Lung (tissue), 12 donors: ENCODE results near the gene TAS1R2. TPM values are rescaled to one million over a fixed set of nuclear protein-coding genes. Genes with fewer than 3 reads are reported as not detected.

ENCODE experiments used
- ATAC-seq: fragments of 200-7000 bp; cut with Tn5 transposase; one replicate; pipeline ENCODE4 v1.9.1; 2020; ENCODE audit warnings: moderate number of reproducible peaks; ENCODE audit not compliant: insufficient read depth, low FRiP score
- DNase-seq, 3 donors: peaks; one replicate each; pipeline ENCODE4 v3.0.0-alpha.2; 2013 to 2017
- H3K27ac ChIP-seq, 2 donors: one replicate each; pipeline ENCODE4 v1.5.1; 2013; ENCODE audit warnings: mild to moderate bottlenecking in 2 of 2, moderate library complexity in 2 of 2, control low read depth in 1 of 2, inconsistent platforms in 1 of 2, low read depth in 1 of 2, low read length in 1 of 2
- H3K27me3 ChIP-seq, 3 donors: one replicate each; pipeline ENCODE4 v1.5.1; 2013; ENCODE audit warnings: low read length in 2 of 3; ENCODE audit not compliant: control insufficient read depth in 3 of 3, insufficient read depth in 3 of 3
- H3K36me3 ChIP-seq, 4 donors: one replicate each; pipeline ENCODE4 v1.5.1; 2013; ENCODE audit warnings: low read length in 4 of 4, mild to moderate bottlenecking in 1 of 4, moderate library complexity in 1 of 4; ENCODE audit not compliant: control insufficient read depth in 4 of 4, insufficient read depth in 4 of 4
- H3K4me1 ChIP-seq, 5 donors: one replicate each; pipeline ENCODE4 v1.5.1; 2013; ENCODE audit warnings: low read length in 5 of 5, mild to moderate bottlenecking in 2 of 5, moderate library complexity in 1 of 5; ENCODE audit not compliant: control insufficient read depth in 5 of 5, insufficient read depth in 5 of 5
- H3K4me3 ChIP-seq: one replicate; pipeline ENCODE4 v1.5.1; 2013; ENCODE audit warnings: mild to moderate bottlenecking, control low read depth, moderate library complexity
- H3K9ac ChIP-seq, 2 donors: one replicate each; pipeline ENCODE4 v1.5.1; 2013; ENCODE audit warnings: low read length in 2 of 2, control low read depth in 1 of 2; ENCODE audit not compliant: insufficient read depth in 1 of 2
- H3K9me3 ChIP-seq, 4 donors: one replicate each; pipeline ENCODE4 v1.5.1; 2013; ENCODE audit warnings: low read length in 3 of 4, mild to moderate bottlenecking in 1 of 4, moderate library complexity in 1 of 4; ENCODE audit not compliant: control insufficient read depth in 4 of 4, insufficient read depth in 3 of 4
- CTCF ChIP-seq: IDR thresholded peaks from 2 replicates; pipeline ENCODE4 v1.5.1; 2012; ENCODE audit warnings: mild to moderate bottlenecking; ENCODE audit errors: control extremely low read depth, extremely low read depth
- whole genome bisulfite sequencing, 2 donors: extraction: QIAGEN DNeasy Blood & Tissue Kit; methylation state at CpG; one replicate each; pipeline ENCODE4 v1.1.7; 2013; 5-methylcytosine and 5-hydroxymethylcytosine counted together
- polyA plus RNA-seq, 2 donors: library from polyadenylated mRNA; stranded (reverse); fragments of 200-250 nt; gene quantifications; one replicate each; pipeline ENCODE4 v1.2.1, GENCODE V29; 2013
- total RNA-seq, 2 donors: library from RNA; depleted of rRNA in 1 of 2; stranded (reverse); fragments of >200 nt in 1 of 2; gene quantifications; one replicate each; pipeline ENCODE4 v1.2.1, GENCODE V29; 2014 to 2021
- donor health status: control.
- donor health status: control.
- donor health status: Bipolar disorder and iron deficiency.
- donor health status: healthy.
- donor health status: DM: yes; HTN: yes; CAD: no.

TAS1R2 gene
- total and polyA plus RNA-seq, 4 donors = not detected

DNA sequence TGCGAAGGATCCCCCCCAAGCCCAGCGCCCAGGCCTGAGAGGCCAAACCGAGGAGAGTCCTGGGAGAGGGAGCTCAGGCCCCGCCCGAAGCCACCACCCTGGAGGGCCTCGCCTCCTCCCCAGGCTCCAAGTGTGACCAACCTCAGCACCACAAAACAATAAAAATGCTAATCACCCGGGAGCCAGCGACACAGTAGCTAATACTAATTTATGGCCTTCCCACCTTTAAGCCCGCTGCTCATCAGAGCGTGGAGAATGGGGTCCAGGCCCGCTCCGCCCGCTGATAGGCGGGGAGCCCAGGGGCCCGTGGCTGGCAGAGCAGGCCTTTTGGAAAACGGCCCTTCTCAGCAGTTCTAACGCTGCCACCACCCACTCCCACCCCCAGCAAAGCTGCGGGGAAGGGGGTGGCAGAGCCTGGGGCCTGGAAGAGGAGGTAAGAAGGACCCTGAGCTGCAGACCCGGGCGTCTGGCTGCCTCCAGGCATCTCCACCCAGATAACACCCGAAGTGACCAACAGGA, 20.4 kb upstream of the TAS1R2 start:
- DNase-seq = no peak
- WGBS, 2 donors = 84 to 90% methylated on average over 19 to 21 of the region's 21 CpGs

DNA sequence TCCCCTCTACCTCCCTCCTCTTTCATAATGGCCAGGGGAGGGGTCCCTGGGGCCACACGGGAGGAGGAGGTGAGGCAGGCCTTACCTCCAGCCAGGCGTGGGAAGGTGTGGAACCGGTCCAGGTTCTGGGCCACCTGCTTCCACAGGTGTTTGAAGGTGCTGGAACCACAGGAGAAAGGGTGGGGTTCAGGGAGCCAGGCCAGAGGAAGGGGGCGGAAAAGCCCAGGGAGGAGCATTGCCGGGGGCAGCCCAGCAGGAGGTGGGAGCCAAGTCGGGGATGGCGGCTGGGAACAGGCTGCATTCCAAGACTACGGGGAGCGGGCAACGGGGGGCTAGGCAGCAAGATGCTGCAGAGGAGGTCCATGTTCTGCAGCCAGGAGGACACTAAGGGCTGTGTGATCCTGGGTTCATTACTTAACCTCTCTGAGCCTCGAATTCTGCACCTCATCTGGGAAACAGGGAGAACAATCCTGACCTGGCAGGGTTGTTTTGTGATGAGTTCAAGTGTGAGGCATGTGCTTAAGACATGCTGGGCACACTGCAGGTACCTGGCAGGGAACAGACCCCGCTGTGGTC, 19.8 kb upstream of the TAS1R2 start:
- H3K27ac ChIP-seq = no peak overlapping the region
- DNase-seq = no peak
- WGBS, 2 donors = 89 to 91% methylated on average over 12 of the region's 12 CpGs

More for the DNA sequence above, 20.4 kb upstream of the TAS1R2 start:
- H3K36me3 ChIP-seq = peaks cover 0 to 13% (median 7%) of the 10 kb centered on the region in 4 donors
- H3K4me3 ChIP-seq = no peak overlapping the region
- no peaks in the 10 kb centered on the region for H3K9me3 ChIP-seq
- no peak for ATAC-seq
- TF ChIP-seq CTCF = no peak
- no peak overlapping the region for H3K9ac ChIP-seq
- peaks cover 0 to under 1% (median 0%) of the 10 kb centered on the region in 5 donors for H3K4me1 ChIP-seq
- H3K27ac ChIP-seq = no peak overlapping the region
- no peaks in the 10 kb centered on the region for H3K27me3 ChIP-seq

DNA sequence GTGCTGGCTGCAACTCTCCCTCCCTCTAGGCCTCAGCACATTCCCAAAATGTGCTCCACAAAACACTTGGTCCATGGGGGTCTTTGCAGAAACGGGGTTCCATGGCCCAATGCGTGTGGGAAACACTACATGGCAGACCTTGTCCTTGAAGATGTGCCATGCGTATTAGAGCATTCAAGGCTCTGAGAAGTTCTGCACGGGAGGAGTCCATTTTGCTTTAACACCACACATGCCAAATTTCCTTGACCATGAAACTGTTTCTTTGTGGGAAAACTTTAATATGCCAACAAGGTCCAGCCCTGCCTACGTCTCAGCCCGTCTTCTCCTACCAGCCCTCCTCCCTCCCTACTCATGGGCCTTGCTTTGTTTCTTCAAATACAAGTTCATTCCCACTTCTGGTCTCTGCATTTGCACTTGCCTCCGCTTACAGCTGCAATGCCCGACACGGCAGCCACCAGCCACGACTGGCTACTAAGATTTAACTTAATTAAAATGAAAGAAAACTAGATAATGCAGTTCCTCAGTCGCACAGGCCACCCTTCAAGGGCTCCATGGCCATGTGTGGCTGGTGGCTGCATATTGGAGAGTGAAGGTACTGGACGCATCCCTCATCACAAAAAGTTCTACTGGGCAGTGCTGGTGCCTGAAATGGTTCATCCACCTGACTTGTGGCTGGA, 19.2 kb upstream of the TAS1R2 start:
- H3K27ac ChIP-seq = no peak overlapping the region
- 81 to 88% methylated on average over 12 of the region's 12 CpGs for WGBS, 2 donors
- H3K27me3 ChIP-seq = no peaks in the 10 kb centered on the region
- no peaks in the 10 kb centered on the region for H3K9me3 ChIP-seq
- peaks cover 0 to 4% (median 0%) of the 10 kb centered on the region in 5 donors for H3K4me1 ChIP-seq
- TF ChIP-seq CTCF = no peak
- H3K4me3 ChIP-seq = no peak overlapping the region
- DNase-seq (no peak), ATAC-seq (no peak)
- H3K36me3 ChIP-seq = peaks cover 0 to 13% (median 7%) of the 10 kb centered on the region in 4 donors
- H3K9ac ChIP-seq = no peak overlapping the region

More for the DNA sequence above, 19.8 kb upstream of the TAS1R2 start:
- no peak for TF ChIP-seq CTCF
- Histone ChIP-seq H3K36me3 (peaks cover 0 to 13% (median 7%) of the 10 kb centered on the region in 4 donors), H3K4me1 (peaks cover 0 to 4% (median 0%) of the 10 kb centered on the region in 5 donors), H3K9me3 (no peaks in the 10 kb centered on the region), H3K9ac (no peak overlapping the region), H3K4me3 (no peak overlapping the region), H3K27me3 (no peaks in the 10 kb centered on the region)
- ATAC-seq = no peak
